ENCODE results near the gene NEURL1B.

The NEURL1B gene

DNA sequence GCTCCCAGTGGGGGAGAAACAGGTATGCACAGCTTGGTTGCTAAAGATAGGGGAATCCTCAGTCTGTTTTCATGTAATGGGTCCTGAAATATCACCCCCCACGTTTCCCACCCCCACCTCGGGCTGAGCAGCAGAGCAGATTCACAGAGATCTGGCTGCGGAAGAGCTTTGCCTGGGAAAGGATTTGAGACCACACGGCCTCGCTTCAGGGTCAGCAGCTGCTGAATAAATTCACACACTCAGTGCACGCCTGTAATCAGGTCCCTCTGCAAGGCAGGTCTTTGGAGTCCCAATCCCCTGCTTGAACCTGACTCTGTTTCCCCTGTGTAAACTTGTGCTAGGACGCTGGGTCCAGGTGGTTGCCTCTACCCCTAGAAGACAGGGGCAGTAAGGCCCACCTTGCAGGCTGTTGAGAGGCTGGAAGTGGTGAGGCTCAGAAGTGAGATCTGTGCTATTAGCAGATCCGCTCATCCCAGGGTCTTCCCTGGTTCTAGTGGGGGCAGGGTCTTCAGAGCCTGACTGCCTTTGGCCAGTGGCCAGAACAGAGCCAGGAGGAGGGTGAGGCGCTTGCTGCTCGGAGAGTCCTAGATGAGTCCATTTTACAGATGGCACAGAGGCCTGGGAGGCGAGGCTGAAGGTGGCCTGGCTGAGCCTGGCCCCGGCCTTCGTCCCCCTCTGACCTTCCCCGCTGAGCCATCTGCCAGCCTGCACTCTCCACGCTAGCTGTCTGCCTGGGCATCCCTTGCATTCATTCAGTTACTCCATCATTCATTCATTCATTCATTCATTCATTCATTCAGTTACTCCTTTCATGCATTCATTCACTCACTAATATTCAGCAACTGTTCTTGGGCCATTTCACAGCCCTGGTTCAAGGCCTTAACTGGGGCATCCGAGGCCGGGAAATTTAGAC is 16.7 kb upstream of the NEURL1B start:
- H3K27ac ChIP-seq (replicated peaks): no peak overlapping the region
- no peak for DNase-seq (ENCODE audit: low read depth in 1 of 2, low spot score in 1 of 2)
- H3K27me3 ChIP-seq (ENCODE audit: insufficient read depth, poor library complexity, severe bottlenecking): no peaks in the 10 kb centered on the region
- no peak overlapping the region for H3K4me3 ChIP-seq (replicated peaks; ENCODE audit: insufficient read depth, low read length)
- TF ChIP-seq SPI1 (IDR thresholded peaks at IDR 0.05; ENCODE audit: borderline replicate concordance, low read depth): no peak

DNA sequence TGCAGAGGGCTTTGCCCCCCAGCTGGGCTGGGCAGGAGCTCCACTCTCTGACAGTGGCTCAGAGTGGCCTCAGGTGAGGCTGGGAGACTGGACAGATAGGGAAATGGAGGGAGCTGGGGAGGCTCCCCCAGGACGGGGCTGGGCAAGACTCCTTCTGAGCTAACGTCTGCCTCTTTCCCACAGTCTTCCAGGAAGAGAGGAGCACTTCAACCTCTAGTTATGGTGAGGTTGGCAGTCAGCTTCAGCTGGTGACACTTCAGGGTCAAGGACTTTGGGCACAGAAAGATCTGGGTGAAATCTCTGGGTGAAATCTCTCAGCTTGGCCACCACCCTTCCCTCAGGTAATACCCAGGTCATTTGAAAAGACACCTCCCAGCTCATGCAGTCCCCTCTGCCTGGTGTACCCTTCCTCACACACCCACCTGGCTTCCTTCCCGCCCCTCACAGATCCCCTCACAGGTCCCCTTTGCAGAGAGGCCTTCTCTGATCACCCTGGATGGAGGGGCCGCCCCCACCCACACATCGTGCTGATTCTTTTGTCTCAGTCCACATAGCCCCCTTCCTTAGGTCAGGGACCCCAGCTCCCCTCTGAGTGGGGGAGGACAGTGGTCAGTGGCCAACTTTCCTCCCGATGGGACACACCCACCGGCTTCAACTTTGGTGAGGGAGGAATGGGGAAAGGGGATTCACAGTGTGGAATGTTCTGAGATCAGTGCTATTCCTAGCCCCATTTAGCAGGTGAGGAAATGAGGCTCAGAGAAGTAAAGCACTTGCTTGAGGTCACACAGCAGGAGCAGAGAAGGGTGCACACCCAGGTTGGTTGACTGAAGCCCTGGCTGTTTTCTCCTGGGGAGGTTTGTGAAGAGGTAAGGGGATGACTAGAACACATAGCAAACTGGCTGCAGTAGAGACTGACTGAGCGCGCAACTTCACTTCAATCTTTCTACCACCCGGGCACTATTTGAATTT is 15.8 kb upstream of the NEURL1B start:
- Histone ChIP-seq H3K4me3 (replicated peaks; ENCODE audit: insufficient read depth, low read length) (no peak overlapping the region), H3K27ac (replicated peaks) (no peak overlapping the region), H3K27me3 (ENCODE audit: insufficient read depth, poor library complexity, severe bottlenecking) (no peaks in the 10 kb centered on the region)
- TF ChIP-seq, protein P1, sequence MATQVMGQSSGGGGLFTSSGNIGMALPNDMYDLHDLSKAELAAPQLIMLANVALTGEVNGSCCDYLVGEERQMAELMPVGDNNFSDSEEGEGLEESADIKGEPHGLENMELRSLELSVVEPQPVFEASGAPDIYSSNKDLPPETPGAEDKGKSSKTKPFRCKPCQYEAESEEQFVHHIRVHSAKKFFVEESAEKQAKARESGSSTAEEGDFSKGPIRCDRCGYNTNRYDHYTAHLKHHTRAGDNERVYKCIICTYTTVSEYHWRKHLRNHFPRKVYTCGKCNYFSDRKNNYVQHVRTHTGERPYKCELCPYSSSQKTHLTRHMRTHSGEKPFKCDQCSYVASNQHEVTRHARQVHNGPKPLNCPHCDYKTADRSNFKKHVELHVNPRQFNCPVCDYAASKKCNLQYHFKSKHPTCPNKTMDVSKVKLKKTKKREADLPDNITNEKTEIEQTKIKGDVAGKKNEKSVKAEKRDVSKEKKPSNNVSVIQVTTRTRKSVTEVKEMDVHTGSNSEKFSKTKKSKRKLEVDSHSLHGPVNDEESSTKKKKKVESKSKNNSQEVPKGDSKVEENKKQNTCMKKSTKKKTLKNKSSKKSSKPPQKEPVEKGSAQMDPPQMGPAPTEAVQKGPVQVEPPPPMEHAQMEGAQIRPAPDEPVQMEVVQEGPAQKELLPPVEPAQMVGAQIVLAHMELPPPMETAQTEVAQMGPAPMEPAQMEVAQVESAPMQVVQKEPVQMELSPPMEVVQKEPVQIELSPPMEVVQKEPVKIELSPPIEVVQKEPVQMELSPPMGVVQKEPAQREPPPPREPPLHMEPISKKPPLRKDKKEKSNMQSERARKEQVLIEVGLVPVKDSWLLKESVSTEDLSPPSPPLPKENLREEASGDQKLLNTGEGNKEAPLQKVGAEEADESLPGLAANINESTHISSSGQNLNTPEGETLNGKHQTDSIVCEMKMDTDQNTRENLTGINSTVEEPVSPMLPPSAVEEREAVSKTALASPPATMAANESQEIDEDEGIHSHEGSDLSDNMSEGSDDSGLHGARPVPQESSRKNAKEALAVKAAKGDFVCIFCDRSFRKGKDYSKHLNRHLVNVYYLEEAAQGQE (IDR thresholded peaks at IDR 0.05; ENCODE audit: insufficient replicate concordance, low read depth): no peak
- no peak for TF ChIP-seq GABPA (IDR thresholded peaks at IDR 0.05; ENCODE audit: low read depth)
- no peak for TF ChIP-seq POLR2AphosphoS5 (IDR thresholded peaks at IDR 0.05; ENCODE audit: low read depth)
- TF ChIP-seq, protein P2, sequence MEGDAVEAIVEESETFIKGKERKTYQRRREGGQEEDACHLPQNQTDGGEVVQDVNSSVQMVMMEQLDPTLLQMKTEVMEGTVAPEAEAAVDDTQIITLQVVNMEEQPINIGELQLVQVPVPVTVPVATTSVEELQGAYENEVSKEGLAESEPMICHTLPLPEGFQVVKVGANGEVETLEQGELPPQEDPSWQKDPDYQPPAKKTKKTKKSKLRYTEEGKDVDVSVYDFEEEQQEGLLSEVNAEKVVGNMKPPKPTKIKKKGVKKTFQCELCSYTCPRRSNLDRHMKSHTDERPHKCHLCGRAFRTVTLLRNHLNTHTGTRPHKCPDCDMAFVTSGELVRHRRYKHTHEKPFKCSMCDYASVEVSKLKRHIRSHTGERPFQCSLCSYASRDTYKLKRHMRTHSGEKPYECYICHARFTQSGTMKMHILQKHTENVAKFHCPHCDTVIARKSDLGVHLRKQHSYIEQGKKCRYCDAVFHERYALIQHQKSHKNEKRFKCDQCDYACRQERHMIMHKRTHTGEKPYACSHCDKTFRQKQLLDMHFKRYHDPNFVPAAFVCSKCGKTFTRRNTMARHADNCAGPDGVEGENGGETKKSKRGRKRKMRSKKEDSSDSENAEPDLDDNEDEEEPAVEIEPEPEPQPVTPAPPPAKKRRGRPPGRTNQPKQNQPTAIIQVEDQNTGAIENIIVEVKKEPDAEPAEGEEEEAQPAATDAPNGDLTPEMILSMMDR (IDR thresholded peaks at IDR 0.05; ENCODE audit: insufficient read depth, low read length): no peak
- no peak for TF ChIP-seq SPI1 (IDR thresholded peaks at IDR 0.05; ENCODE audit: borderline replicate concordance, low read depth)
- DNase-seq (ENCODE audit: low read depth in 1 of 2, low spot score in 1 of 2): no peak

DNA sequence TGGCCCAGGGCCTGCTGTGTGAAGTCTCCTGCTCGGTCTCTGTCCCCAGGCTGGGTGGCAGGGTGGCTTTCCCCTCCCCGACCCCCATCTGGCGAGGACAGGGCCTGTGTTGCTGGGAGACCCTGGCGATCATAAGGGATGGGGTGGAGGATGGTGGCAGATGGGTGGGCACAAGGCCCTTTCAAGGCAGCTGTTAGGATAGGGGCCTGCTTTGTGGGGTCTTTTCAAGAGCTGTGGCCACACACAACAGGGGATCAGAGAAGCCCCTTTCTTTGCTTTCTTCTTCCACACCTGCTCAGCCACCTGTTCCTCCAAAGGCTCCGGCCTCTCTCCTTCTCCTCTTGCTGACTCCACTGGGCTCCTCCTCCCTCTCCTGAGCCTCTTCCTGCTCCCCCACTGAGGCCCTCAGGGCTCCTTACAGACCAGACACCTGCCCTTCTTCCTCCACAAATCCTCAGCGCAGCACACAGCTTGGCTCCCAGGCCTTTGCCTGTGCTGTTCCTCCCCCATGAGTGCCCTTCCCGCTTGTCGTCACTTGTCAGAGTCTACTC is 15.0 kb upstream of the NEURL1B start:
- TF ChIP-seq, protein P2 (IDR thresholded peaks at IDR 0.05; ENCODE audit: insufficient read depth, low read length): no peak
- TF ChIP-seq SPI1 (IDR thresholded peaks at IDR 0.05; ENCODE audit: borderline replicate concordance, low read depth): no peak
- TF ChIP-seq GABPA (IDR thresholded peaks at IDR 0.05; ENCODE audit: low read depth): no peak
- TF ChIP-seq, protein P1 (IDR thresholded peaks at IDR 0.05; ENCODE audit: insufficient replicate concordance, low read depth): no peak
- TF ChIP-seq POLR2AphosphoS5 (IDR thresholded peaks at IDR 0.05; ENCODE audit: low read depth): no peak
- no peak for DNase-seq (ENCODE audit: low read depth in 1 of 2, low spot score in 1 of 2)
- Histone ChIP-seq H3K27ac (replicated peaks) (no peak overlapping the region), H3K4me3 (replicated peaks; ENCODE audit: insufficient read depth, low read length) (no peak overlapping the region), H3K27me3 (ENCODE audit: insufficient read depth, poor library complexity, severe bottlenecking) (no peaks in the 10 kb centered on the region)

Measured in HL-60 (cell line).